Adipose tissue (tissue), 3 donors: Measurements from ENCODE around the gene TRIM44. TPM values are rescaled to one million over a fixed set of nuclear protein-coding genes. Genes with fewer than 3 reads are reported as not detected.

ENCODE experiments used
- H3K27ac ChIP-seq: one replicate; pipeline ENCODE4 v1.5.1; 2013; ENCODE audit warnings: low read depth, low read length
- WGBS, 3 donors: extraction: QIAGEN DNeasy Blood & Tissue Kit; methylation state at CpG; one replicate each; pipeline ENCODE4 v1.1.7; 2013; 5-methylcytosine and 5-hydroxymethylcytosine counted together
- polyA plus RNA-seq, 3 donors: library from polyadenylated mRNA; stranded (reverse); fragments of 200-250 nt; gene quantifications; one replicate each; pipeline ENCODE4 v1.2.3, GENCODE V29; 2013
- donor health status: healthy with polysubstance abuse.
- donor health status: Bipolar disorder and iron deficiency.
- donor health status: healthy.

Gene TRIM44
- polyA plus RNA-seq, 3 donors, result 12.3 to 19.8 (median 19.2) TPM

DNA sequence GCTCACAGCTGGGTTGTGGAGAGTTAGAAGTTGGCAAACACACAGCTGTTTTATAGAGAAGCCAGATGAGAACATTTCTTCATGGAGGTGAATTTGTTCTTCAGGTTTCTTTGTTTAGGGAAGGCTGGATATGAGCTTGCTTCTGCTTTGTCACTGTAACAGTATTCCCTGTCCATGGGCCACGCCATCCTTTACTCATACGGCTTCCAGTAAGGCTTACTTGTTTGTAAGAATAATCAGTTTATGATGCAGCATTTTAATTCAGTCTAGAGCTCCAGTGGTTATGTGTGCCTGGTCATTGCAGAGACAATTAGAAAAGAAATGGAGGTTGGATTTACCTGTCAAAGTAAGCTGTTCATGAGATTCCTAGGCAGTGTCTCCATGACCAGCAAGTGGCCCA is 131.8 kb downstream of the TRIM44 start:
- WGBS, 3 donors, result 95 to 100% (median 98%) methylated on average over 2 of the region's 2 CpGs
- no peak overlapping the region for H3K27ac ChIP-seq

DNA sequence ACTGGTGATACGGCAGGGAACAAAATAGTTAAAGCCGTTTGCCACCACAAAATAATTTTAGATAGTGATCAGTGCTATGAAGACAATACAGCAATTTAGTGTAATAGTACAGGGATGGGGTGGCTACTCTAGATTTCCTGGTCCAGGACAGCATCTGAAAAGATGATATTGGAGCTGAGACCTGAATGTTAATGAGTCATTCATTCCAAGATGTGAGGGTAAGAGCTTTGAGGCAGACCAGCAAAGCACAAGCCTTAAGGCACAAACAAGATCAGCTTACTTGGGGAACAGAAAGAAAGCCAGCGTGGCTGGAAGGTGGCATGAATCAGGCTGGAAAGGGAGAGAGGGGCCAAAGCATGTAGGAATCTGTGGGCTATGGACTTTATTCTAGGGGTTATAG is 132.3 kb downstream of the TRIM44 start:
- H3K27ac ChIP-seq, result no peak overlapping the region
- 92 to 95% (median 95%) methylated on average over 3 of the region's 3 CpGs for WGBS, 3 donors

DNA sequence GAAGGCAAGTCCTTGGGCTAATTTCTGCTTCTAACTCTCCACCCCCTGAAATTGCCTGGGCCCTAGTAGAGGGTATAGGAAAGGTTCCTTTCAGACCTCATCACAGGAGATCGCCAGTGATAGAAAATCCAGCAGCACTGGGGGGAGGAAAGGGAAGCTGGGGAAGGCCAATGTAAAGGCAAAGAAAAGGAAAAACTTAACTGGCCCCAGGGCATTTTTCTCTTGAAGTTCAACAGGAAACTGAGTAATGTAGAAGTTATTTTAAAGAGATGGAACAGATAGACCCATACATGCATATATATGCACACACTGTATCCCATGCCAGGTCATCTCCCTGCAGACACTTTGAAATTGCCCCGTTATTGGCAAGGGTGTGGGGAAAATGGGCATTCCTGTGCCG is 134.0 kb downstream of the TRIM44 start:
- no peak overlapping the region for H3K27ac ChIP-seq
- 75 to 85% (median 78%) methylated on average over 3 of the region's 3 CpGs for WGBS, 3 donors

DNA sequence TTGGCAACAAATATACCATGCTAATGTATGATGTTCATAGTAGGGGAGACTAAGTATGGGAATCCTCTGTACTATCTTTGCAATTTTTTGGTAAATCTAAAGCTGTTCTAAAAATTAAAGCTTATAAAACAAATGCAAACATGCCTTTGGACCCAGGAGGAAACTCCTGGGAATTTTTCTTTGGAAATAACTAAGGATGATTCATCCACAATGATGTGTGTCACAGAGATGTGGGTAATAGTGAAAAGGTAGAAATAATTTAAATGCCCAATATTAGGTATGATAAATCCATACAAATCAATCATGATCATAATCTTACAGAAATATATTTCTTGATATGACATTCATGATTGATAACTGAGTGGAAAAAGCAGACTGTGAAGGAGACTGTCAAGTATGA is 135.8 kb downstream of the TRIM44 start:
- H3K27ac ChIP-seq, result no peak overlapping the region

DNA sequence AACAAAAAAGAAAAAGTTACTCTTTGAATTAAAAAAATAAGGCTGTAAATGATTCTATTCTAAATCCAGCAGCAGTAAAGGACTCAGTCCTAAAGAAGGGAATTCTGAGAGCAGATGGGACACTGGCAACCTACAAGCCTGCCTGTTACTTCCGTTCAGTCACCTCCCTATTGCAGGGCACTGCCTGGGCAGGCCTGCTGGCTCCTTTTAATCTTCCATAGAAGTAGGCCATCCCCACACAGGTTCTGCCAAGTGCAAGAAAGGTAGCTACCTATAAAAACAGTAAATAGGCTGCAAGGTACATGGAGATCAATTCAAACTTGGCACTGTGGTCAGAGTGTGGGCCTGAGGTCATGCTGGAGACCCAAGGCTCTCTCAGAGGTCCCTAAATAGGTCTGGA is 136.4 kb downstream of the TRIM44 start:
- WGBS, 3 donors, result 64 to 96% (median 93%) methylated on average over 1 of the region's 1 CpG
- H3K27ac ChIP-seq, result no peak overlapping the region

DNA sequence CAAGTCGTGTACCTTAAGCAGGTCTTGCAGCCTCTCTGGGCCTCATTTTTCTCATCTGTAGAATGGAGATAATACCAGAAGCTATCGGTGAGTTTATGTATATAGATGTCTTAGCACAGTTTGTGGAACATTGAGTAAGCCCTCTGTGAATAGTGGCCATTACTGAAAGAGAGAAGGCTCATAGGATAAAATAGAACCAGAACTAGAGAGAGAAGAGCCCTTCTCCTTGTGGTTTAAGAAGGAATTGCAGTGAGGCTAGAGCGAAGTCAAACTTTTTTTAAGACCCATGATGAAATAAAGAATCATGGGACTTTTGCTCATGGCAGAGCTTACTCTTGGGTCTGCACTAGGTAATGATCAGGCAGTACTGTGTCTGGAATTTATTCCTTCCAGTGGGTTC is 137.1 kb downstream of the TRIM44 start:
- 94 to 99% (median 95%) methylated on average over 3 of the region's 3 CpGs for WGBS, 3 donors
- H3K27ac ChIP-seq, result no peak overlapping the region

DNA sequence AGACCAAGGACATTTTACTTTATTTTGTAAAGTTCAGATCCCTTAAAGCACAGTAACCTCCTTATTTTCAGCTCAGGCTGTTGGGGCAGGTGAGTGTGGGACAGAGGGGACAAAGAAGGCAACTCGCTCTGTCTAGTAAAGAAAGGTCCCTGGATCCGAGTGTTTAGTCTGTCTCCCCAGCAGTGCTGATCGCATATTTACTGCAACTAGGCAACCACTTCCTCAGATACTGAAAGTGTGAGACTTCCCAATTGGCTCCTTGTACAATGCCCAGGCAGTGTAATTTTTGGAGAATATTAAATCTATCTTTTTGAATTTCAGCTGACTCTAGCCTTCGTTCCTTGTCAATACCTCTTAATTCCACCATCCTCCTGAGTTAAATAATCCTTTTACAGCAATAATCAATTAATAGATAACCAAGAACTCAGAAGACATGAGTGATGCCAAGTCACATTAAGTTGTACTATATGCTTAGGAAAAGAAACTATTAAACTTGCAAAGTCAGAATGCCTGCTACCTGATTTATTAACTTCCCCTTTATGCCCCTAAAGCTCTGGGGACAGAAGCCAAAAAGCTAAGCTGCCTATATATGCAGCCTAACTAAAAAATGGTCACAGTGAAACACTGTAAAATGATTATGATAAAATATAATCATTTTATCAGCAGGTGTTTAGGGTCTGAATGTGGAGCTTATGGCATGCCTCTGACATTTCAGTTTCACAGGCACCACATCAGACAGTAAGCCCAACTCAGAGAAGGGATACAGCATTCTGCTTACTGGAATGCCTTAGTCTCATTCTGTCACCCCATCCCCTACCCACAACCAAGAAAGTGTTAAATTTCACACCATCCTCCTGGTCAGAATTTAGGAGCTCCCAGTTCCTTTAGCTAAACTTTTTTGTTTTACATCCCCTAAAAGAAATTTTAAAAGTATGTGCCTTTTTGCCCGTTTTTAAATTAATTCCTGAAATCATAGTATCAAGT is 138.7 kb downstream of the TRIM44 start:
- H3K27ac ChIP-seq, result no peak overlapping the region
- WGBS, 3 donors, result 55 to 90% (median 60%) methylated on average over 5 of the region's 5 CpGs

DNA sequence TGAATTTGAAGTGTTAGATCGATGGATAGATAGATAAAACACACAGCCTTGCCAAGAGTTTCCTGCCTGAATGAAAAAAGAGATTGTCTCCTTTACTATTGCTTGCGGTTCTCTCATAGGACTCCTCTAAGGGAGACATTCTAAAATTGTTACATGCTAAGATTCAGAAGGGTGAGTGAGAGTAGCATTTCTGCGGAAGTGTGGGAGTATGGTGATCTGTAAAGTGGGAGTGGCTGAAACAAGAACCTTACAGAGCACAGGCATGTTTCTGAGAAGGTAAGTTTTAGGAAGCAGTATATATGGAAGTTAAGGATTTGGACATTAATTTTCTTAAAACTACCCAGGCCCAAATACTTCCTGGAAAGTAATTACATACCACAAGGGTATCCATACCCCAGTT is 139.6 kb downstream of the TRIM44 start:
- WGBS, 3 donors, result 77 to 93% (median 88%) methylated on average over 3 of the region's 3 CpGs
- H3K27ac ChIP-seq, result no peak overlapping the region

DNA sequence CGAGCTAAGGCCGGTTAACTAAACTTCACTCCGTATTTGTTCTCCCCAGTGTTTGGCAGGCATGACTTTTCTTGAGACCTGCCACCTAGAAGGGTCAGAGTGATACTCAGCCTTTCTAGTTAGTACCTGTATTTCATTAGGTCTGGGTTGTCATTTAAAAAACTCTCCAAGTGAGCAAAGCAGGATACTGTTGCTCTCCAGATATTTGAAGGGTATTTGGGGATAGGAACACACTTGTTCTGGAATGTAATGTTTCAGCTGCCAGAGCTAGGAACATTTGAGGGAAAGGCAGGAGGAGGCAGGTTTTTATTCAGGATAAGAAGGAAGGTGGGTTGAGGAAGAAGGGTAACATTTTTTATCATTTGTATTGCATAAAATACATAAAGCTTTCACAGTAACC is 140.1 kb downstream of the TRIM44 start:
- WGBS, 3 donors, result 50 to 96% (median 95%) methylated on average over 3 of the region's 3 CpGs

DNA sequence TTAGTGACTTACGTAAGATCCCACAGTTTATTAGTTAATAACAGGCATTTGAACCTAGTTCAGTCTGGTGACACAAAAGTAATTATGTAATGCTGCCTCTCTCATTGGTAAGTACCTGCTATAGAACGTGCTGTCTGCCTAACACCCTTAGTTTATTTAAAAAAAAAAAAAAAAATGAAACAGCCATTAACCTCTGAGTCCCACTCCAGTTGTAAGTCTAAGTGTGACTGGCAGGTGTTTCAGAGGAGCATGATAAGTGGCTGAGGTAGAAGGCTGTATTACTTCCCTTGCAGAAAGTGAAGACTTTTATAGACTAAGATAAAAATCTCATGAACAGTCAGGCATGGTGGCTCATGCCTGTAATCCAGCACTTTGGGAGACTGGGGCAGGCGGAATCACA is 140.5 kb downstream of the TRIM44 start:
- WGBS, 3 donors, result 55 to 63% (median 57%) methylated on average over 3 of the region's 3 CpGs
- H3K27ac ChIP-seq, result no peak overlapping the region

More for the DNA sequence above, 140.1 kb downstream of the TRIM44 start:
- no peak overlapping the region for H3K27ac ChIP-seq

DNA sequence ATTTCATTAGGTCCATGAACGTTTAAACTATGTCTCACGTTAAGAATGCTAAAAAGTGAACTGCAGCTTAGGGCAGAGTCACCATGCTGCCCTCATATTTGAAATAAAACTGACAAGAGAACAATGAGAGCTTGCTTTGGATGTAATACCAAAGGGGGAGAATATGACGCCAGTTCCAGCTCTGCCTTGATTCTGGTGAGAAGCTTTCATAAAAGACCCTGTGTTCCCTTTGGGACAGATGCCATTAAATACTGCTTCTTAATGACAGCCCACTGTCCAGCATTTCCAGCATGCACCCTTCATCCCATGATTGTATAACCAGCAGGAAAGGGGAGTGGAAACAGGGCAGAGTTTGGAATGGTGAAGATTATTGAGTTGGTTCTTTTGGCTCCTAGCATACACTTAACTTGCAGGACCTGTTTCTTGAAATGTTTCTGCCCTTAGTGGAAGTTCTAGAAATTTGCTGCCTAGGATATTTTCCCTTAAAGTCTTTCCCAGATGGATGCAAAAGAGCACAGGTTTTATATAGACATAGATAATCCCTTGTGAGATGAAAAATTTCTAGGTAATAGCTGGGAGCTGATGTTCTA is 142.0 kb downstream of the TRIM44 start:
- WGBS, 3 donors, result 70 to 90% (median 87%) methylated on average over 3 of the region's 3 CpGs
- H3K27ac ChIP-seq, result no peak overlapping the region

DNA sequence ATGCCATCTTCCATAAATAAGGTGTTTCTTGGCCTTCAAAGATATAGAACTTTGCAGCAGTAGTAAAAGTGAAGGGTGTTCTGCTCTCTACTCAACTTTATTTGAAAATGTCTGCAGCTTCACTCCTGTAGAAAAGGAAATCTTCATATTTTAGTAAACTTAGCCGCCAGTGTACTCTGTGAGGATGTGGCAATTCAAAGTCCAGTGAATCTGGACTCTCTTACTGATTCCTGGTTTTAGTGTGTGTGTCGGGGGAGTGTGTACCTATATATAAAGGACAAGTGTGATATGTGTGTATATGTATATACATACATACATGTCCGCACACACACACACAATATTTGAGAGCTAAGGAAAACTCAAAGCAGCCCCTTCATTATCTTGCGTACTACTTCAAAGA is 147.0 kb downstream of the TRIM44 start:
- no peak overlapping the region for H3K27ac ChIP-seq
- WGBS, 3 donors, result 74 to 84% (median 74%) methylated on average over 4 of the region's 4 CpGs

DNA sequence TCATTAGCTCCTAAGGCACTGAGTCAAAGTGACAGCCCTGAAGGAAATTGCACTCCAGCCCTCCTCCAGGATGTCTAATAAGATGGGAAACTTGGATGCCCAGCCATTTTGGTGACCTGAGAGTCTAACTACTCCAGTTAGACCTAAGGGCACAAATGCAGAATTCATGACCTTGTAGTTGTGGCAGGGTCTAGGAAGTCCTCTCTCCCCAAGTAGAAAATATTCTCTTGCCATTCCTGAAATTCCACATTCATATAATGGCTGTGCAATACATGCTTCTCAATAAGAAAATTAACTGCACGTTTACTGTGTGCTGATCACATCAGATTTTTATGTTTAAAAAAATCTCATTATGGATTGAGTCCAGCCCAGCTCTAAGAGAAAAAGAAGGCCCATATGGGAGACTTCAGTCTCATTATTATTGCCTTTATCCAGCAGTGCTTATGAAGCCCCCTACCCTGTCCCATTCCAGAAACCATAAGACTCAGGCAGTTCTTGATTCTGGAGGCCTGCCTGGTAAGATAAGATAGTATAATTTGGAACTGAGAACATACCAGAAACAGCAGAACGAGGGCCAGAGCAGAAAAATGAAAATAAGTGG is 147.6 kb downstream of the TRIM44 start:
- WGBS, 3 donors, result 39 to 47% (median 43%) methylated on average over 2 of the region's 2 CpGs
- H3K27ac ChIP-seq, result no peak overlapping the region

DNA sequence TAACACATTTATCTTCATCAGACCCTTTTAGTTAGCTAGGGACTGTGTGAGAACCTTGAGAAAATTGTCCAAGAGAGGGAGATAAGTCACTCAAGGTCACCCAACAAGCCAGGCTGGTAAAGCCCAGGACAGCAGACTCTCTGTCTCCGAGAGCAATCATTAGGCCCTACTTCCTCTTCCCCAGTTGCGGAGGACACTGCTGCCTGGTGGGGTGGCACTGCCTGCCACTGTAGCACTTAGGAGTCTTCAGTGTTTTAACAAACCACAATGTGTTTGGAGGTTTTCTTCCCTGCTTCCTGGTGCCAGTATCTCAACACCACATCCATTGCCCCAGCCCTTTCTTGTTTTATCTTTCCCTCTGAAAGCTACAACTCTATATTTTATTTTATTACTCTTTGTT is 149.2 kb downstream of the TRIM44 start:
- 52 to 67% (median 55%) methylated on average over 2 of the region's 2 CpGs for WGBS, 3 donors
- no peak overlapping the region for H3K27ac ChIP-seq

DNA sequence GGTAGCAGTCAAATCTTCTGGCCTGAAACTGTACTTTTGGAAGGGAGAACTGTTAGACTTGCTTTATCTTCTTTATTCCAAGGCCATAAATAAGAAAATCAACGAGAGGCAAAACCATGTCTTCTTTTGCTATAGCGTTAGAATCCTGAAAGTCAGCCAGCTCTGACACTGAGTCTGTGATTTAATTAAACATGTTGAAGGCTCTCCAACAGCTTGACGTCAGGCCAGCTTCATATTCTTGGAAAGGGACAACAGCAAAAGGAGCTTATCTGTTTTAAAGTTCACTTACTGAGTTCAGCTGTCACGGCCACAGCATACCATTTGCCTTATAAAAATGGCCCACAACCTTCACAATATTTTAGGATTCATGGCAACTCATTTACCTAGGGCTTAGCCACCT is 150.3 kb downstream of the TRIM44 start:
- 21 to 65% (median 58%) methylated on average over 4 of the region's 4 CpGs for WGBS, 3 donors
- no peak overlapping the region for H3K27ac ChIP-seq

DNA sequence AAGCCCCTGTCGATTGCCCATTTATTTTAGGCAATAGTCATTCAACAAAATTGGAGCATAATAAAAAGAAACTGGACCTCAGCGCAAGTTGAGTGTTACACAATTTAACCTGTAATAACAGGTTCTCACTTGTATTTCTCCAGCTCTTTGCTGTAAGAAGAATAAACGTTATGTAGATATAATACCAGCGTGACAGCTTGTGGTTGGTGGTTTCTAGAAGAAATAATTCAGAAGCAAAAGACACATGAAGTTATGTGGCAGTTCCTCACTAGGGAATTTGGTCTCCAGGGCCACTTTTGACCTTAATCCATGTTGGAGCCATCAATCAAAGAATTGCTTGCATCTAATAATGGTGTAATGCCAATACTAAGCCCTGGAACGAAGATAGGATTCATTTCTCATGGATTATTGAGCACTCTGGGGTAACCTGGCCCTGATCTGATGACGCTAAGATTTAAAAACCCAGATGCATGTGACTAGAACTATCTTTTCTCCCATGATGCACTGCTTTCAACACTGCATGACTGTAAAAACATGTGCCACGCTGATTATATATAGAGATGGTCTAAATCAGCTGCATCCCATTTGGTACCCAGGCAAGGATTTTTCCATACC is 151.6 kb downstream of the TRIM44 start:
- WGBS, 3 donors, result 80 to 91% (median 86%) methylated on average over 7 of the region's 7 CpGs
- no peak overlapping the region for H3K27ac ChIP-seq

DNA sequence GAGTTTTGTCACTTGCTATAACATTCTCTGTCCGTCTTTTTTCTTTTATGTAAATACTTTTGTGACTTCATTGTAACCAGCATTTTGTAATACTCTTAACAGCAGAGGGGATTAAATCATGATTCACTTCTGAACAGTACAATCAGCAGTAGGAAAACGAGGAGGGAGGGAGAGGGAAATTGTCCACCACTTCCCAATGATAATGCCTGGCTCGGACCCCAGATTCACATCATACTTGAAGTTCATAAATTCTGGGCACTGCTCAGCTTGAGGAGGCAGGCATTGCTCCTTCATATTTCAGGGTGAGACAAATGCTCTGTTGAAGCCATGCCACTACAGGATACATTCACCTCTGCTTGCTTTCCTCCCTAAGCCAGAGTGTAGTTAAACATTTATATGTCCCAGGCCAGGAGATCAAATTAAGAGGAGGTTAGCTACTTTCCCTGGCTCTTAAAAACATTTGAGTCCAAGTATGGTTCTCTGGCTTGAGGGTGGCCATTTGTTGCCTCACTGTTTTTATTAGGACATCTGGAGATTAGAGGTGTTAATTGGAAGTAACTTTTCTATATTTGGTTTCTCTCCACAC is 152.2 kb downstream of the TRIM44 start:
- H3K27ac ChIP-seq, result no peak overlapping the region
- WGBS, 3 donors, result 59 to 71% (median 63%) methylated on average over 3 of the region's 3 CpGs

DNA sequence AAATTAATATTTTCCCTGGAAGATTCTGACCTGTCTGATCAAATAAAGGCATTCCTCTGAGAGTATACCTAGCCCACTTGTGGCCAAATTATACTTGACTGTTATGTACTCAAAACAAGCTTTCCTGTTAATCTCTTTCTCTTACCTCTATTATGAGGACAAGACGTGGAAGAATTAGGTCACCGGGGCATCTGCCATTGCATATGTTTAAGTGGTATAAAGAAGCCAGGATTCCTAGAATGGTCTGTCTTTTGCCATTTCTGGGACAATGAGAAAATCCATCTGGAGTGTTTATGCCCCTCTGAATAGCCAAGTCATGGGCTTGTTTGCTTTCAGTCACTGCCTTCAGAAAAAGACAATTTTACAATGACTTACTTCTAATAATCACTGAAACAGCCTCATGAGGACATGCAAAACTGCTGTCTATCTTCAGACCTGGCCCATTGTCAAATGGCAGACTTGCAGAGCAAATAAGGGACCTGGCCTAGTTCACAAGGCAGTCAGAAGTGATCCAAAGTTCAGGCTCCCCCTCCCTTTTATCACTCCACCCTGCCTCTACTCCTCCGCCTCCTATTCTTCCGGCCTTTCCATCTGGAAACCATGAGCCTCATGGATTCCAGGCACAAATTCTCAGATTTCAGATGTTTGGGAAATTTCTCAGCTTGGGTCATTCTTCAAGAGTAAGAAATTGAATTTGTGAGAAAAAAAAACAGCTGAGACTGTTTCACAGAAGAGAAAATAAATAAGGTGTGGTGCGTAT is 153.2 kb downstream of the TRIM44 start:
- H3K27ac ChIP-seq, result no peak overlapping the region
- 57 to 76% (median 67%) methylated on average over 5 of the region's 5 CpGs for WGBS, 3 donors
